ENCODE measurements around the gene C2orf69.
A peak's percentile ranks its signal among the peaks of the same experiment; 100 is the strongest.

C2orf69 gene

GRCh38 chr2:199928626-199929025 is 17.5 kb downstream of the C2orf69 start:
- TF ChIP-seq CTCF (IDR thresholded peaks at IDR 0.05; ENCODE audit: insufficient read depth, low read depth, low read length, missing control alignments), result no peak
- no peak for DNase-seq (ENCODE audit: low read depth)
- H3K4me3 ChIP-seq (ENCODE audit: low read depth, low read length), result no peak overlapping the region

- DNase-seq (ENCODE audit: low read depth), result no peak
- H3K4me3 ChIP-seq (ENCODE audit: low read depth, low read length), result no peak overlapping the region
- no peak for TF ChIP-seq CTCF (IDR thresholded peaks at IDR 0.05; ENCODE audit: insufficient read depth, low read depth, low read length, missing control alignments)
These were observed 18.2 kb downstream of the C2orf69 start for GRCh38 chr2:199929262-199929661.

- no peak overlapping the region for H3K4me3 ChIP-seq (ENCODE audit: low read depth, low read length)
- DNase-seq (ENCODE audit: low read depth), result no peak
- TF ChIP-seq CTCF (IDR thresholded peaks at IDR 0.05; ENCODE audit: insufficient read depth, low read depth, low read length, missing control alignments), result no peak
These were observed 21.3 kb downstream of the C2orf69 start for GRCh38 chr2:199932312-199932855.

GRCh38 chr2:199933466-199933865 is 22.4 kb downstream of the C2orf69 start:
- H3K4me3 ChIP-seq (ENCODE audit: low read depth, low read length), result no peak overlapping the region
- DNase-seq (ENCODE audit: low read depth), result no peak
- TF ChIP-seq CTCF (IDR thresholded peaks at IDR 0.05; ENCODE audit: insufficient read depth, low read depth, low read length, missing control alignments), result no peak

- no peak for TF ChIP-seq CTCF (IDR thresholded peaks at IDR 0.05; ENCODE audit: insufficient read depth, low read depth, low read length, missing control alignments)
- H3K4me3 ChIP-seq (ENCODE audit: low read depth, low read length), result no peak overlapping the region
- no peak for DNase-seq (ENCODE audit: low read depth)
These were observed 25.5 kb downstream of the C2orf69 start for GRCh38 chr2:199936554-199936953.

GRCh38 chr2:199940373-199940772 is 29.3 kb downstream of the C2orf69 start:
- no peak overlapping the region for H3K4me3 ChIP-seq (ENCODE audit: low read depth, low read length)
- DNase-seq (ENCODE audit: low read depth), result peak; percentile 8
- peak; percentile 8 for TF ChIP-seq CTCF (IDR thresholded peaks at IDR 0.05; ENCODE audit: insufficient read depth, low read depth, low read length, missing control alignments)

GRCh38 chr2:199943373-199943772 is 32.3 kb downstream of the C2orf69 start:
- no peak for DNase-seq (ENCODE audit: low read depth)
- no peak overlapping the region for H3K4me3 ChIP-seq (ENCODE audit: low read depth, low read length)
- TF ChIP-seq CTCF (IDR thresholded peaks at IDR 0.05; ENCODE audit: insufficient read depth, low read depth, low read length, missing control alignments), result no peak

Data from GM12865 (cell line).